HG02885 (cell line): Measurements from ENCODE around the gene EDARADD.
"Not testable (repeated sequence)": the region's sequence is repeated elsewhere in the genome, so short reads cannot be mapped to it uniquely, and the experiment has no call there.

Source experiments
- ATAC-seq: cut with Tn5 transposase; IDR thresholded peaks from one replicate; pipeline ENCODE4 v1.9.1; 2021; ENCODE audit warnings: mild to moderate bottlenecking; ENCODE audit not compliant: unreplicated experiment, poor library complexity

The EDARADD gene

GRCh38 chr1:236393681-236394481 is at the start of gene EDARADD:
Gene EDARADD (plus strand): TSS chr1:236394286. CDS start chr1:236394445, 159 bp downstream.
- ATAC-seq = no peak

GRCh38 chr1:236345728-236346127 is 48.4 kb upstream of the EDARADD start:
- ATAC-seq = no peak

- no peak for ATAC-seq
Measured at GRCh38 chr1:236348071-236348470, 46.0 kb upstream of the EDARADD start.

GRCh38 chr1:236350308-236350707 is 43.8 kb upstream of the EDARADD start:
- no peak for ATAC-seq

GRCh38 chr1:236351875-236352573 is 42.1 kb upstream of the EDARADD start:
- no peak for ATAC-seq

GRCh38 chr1:236352747-236353146 is 41.3 kb upstream of the EDARADD start:
- not testable (repeated sequence) for ATAC-seq

- no peak for ATAC-seq
Measured at GRCh38 chr1:236353813-236354212, 40.3 kb upstream of the EDARADD start.

- no peak for ATAC-seq
Measured at GRCh38 chr1:236354330-236355147, 39.5 kb upstream of the EDARADD start.

GRCh38 chr1:236356141-236356540 is 37.9 kb upstream of the EDARADD start:
- ATAC-seq = no peak

- ATAC-seq = no peak
Measured at GRCh38 chr1:236361909-236362590, 32.0 kb upstream of the EDARADD start.

GRCh38 chr1:236363237-236363636 is 30.8 kb upstream of the EDARADD start:
- no peak for ATAC-seq

- ATAC-seq = no peak
Measured at GRCh38 chr1:236365999-236366570, 28.0 kb upstream of the EDARADD start.

GRCh38 chr1:236366681-236367080 is 27.4 kb upstream of the EDARADD start:
- not testable (repeated sequence) for ATAC-seq

GRCh38 chr1:236370420-236370819 is 23.7 kb upstream of the EDARADD start:
- ATAC-seq = no peak

- no peak for ATAC-seq
Measured at GRCh38 chr1:236371083-236371482, 23.0 kb upstream of the EDARADD start.

GRCh38 chr1:236377832-236378535 is 16.1 kb upstream of the EDARADD start:
- ATAC-seq = no peak

GRCh38 chr1:236381565-236382158 is 12.4 kb upstream of the EDARADD start:
- no peak for ATAC-seq

- no peak for ATAC-seq
Measured at GRCh38 chr1:236388332-236388731, 5.8 kb upstream of the EDARADD start.

- ATAC-seq = no peak
Measured at GRCh38 chr1:236389253-236389652, 4.8 kb upstream of the EDARADD start.
